BE2C (cell line): ENCODE measurements around the gene HSPBP1.
A peak's percentile ranks its signal among the peaks of the same experiment; 100 is the strongest.

Source experiments
- DNase-seq: peaks from one replicate; pipeline ENCODE4 v3.0.0-alpha.2; 2020
- H3K27me3 ChIP-seq: fragments of 250-450 bp; sonication (Bioruptor Pico); 2 replicates; pipeline ENCODE4 v1.5.1; 2020; ENCODE audit warnings: mild to moderate bottlenecking
- H3K36me3 ChIP-seq: fragments of 250-450 bp; sonication (Bioruptor Pico); 2 replicates; pipeline ENCODE4 v1.5.1; 2020; ENCODE audit warnings: mild to moderate bottlenecking
- H3K4me1 ChIP-seq: fragments of 250-450 bp; sonication (Bioruptor Pico); 2 replicates; pipeline ENCODE4 v1.5.1; 2020
- H3K4me3 ChIP-seq: 2 replicates; pipeline ENCODE4 v1.5.1; 2011; ENCODE audit warnings: low read depth, low read length
- H3K9me3 ChIP-seq: fragments of 250-450 bp; sonication (Bioruptor Pico); 2 replicates; pipeline ENCODE4 v1.5.1; 2020
- CTCF ChIP-seq: IDR thresholded peaks from 2 replicates; pipeline ENCODE4 v1.5.1; 2012; ENCODE audit warnings: mild to moderate bottlenecking, low read depth, low read length

HSPBP1 gene

GRCh38 chr19:55265723-55266386 is 14.1 kb downstream of the HSPBP1 start:
- Histone ChIP-seq H3K9me3 (no peaks in the 10 kb centered on the region), H3K27me3 (no peaks in the 10 kb centered on the region), H3K4me3 (no peak overlapping the region), H3K36me3 (no peaks in the 10 kb centered on the region), H3K4me1 (no peaks in the 10 kb centered on the region)
- no peak for TF ChIP-seq CTCF
- no peak for DNase-seq

GRCh38 chr19:55265173-55265572 is 14.7 kb downstream of the HSPBP1 start:
- Histone ChIP-seq H3K36me3 (no peaks in the 10 kb centered on the region), H3K4me1 (no peaks in the 10 kb centered on the region), H3K9me3 (no peaks in the 10 kb centered on the region), H3K27me3 (no peaks in the 10 kb centered on the region), H3K4me3 (no peak overlapping the region)
- TF ChIP-seq CTCF: no peak
- DNase-seq: no peak

GRCh38 chr19:55264531-55264930 is 15.4 kb downstream of the HSPBP1 start:
- H3K4me3 ChIP-seq: no peak overlapping the region
- no peak for DNase-seq

GRCh38 chr19:55262359-55262758 is 17.6 kb downstream of the HSPBP1 start:
- Histone ChIP-seq H3K36me3 (no peaks in the 10 kb centered on the region), H3K27me3 (no peaks in the 10 kb centered on the region), H3K4me3 (no peak overlapping the region), H3K4me1 (no peaks in the 10 kb centered on the region), H3K9me3 (no peaks in the 10 kb centered on the region)
- TF ChIP-seq CTCF: no peak
- DNase-seq: no peak

More at GRCh38 chr19:55264531-55264930, 15.4 kb downstream of the HSPBP1 start:
- Histone ChIP-seq H3K27me3 (no peaks in the 10 kb centered on the region), H3K9me3 (no peaks in the 10 kb centered on the region), H3K36me3 (no peaks in the 10 kb centered on the region), H3K4me1 (no peaks in the 10 kb centered on the region)
- TF ChIP-seq CTCF: no peak

- Histone ChIP-seq H3K36me3 (no peaks in the 10 kb centered on the region), H3K4me3 (no peak overlapping the region), H3K9me3 (no peaks in the 10 kb centered on the region), H3K27me3 (no peaks in the 10 kb centered on the region), H3K4me1 (no peaks in the 10 kb centered on the region)
- DNase-seq: no peak
- no peak for TF ChIP-seq CTCF
Observed at GRCh38 chr19:55261671-55262126, 18.2 kb downstream of the HSPBP1 start.

- Histone ChIP-seq H3K4me3 (peak overlapping the region; percentile 93), H3K27me3 (no peaks in the 10 kb centered on the region), H3K4me1 (peaks cover 4% of the 10 kb centered on the region; the same call in 1 of the 2 replicates), H3K9me3 (no peaks in the 10 kb centered on the region), H3K36me3 (0 out of 2 replicates have a peak, but pooled peaks cover 2% of the 10 kb centered on the region)
- TF ChIP-seq CTCF: no peak
- DNase-seq: no peak
Observed at GRCh38 chr19:55259540-55260210, 20.2 kb downstream of the HSPBP1 start.
